Effector memory CD4-positive, alpha-beta T cell (primary cell): Measurements from ENCODE around the gene TAF15.
A peak's percentile ranks its signal among the peaks of the same experiment; 100 is the strongest.

Experiments
- DNase-seq, 3 donors: peaks; one replicate each; pipeline ENCODE4 v3.0.0-alpha.2; 2020
- H3K27ac ChIP-seq: 2 replicates; pipeline ENCODE4 v1.7.0; 2013; ENCODE audit warnings: mild to moderate bottlenecking, low read length, moderate library complexity; ENCODE audit not compliant: insufficient read depth, poor library complexity, severe bottlenecking
- H3K27me3 ChIP-seq: replicated peaks from 2 replicates; pipeline ENCODE4 v1.7.0; 2013; ENCODE audit warnings: mild to moderate bottlenecking, low read length; ENCODE audit not compliant: insufficient read depth, control insufficient read depth, poor library complexity, severe bottlenecking
- H3K36me3 ChIP-seq: 2 replicates; pipeline ENCODE4 v1.7.0; 2013; ENCODE audit warnings: mild to moderate bottlenecking, low read length, moderate library complexity; ENCODE audit not compliant: control insufficient read depth, insufficient read depth
- H3K4me1 ChIP-seq: 2 replicates; pipeline ENCODE4 v1.7.0; 2013; ENCODE audit warnings: low read length, mild to moderate bottlenecking; ENCODE audit not compliant: control insufficient read depth, insufficient read depth, poor library complexity, severe bottlenecking
- H3K4me3 ChIP-seq: 2 replicates; pipeline ENCODE4 v1.7.0; 2013; ENCODE audit warnings: low read length, low read depth, mild to moderate bottlenecking; ENCODE audit not compliant: insufficient read depth, poor library complexity, severe bottlenecking
- H3K9me3 ChIP-seq: 2 replicates; pipeline ENCODE4 v1.7.0; 2013; ENCODE audit warnings: mild to moderate bottlenecking, low read length, moderate library complexity; ENCODE audit not compliant: control insufficient read depth
- total RNA-seq, 3 donors: gene quantifications; one replicate each; lab custom pipeline; 2026; lab: John Stamatoyannopoulos, UW

Gene TAF15
- 57.9 to 79.6 (median 68.8) reads per million in 3 donors for total RNA-seq

DNA sequence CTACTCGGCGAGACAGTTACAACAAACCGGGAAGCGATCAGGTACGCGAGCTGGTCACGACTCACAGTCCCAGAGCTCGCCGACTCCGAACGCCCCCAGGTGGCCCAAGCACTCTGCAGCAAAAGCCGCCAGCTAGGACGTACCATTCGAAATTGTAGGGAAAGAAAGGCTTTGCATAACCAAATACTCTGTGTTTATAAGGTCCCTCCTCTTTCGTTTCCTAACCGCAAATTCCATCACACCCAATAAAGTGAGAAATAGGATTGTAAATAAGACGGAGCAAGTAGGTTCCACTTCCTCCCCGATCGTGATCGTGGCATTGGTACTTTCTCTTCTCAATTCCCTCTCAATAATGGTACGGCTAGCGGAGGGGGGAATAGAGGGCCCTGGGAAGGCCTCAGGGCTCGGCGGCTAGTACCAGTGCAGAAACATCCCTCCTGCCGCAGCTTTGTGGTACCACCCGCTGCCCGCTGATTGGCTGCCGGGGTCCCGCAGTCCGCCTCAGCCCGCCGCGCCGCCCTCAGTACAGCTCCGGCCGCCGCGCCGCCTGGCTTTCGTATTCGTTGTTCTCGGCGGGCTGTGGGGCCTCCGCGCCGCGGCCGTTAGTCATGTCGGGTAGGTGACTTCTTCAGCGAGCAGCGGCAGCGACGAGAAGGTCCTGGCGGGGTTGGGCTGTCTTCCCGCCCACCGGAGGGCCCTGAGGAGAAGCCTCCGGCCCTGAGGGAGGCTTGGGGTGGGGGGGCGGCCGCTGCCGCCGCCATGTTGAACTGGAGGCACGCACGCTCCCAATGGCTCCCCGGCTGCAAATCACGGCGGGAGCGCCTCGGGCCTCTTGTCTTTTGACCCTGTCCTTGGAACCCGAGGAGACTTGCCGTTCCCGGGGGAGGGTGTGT, at the start of gene TAF15:
Gene TAF15, plus strand, starts transcription at position 523 of the 893 bp plus-strand sequence. Its CDS starts 86 bp downstream, at position 609.
- Histone ChIP-seq H3K36me3 (no peaks in the 10 kb centered on the region), H3K27me3 (no peaks in the 10 kb centered on the region), H3K4me1 (peaks cover 18% of the 10 kb centered on the region), H3K4me3 (peak within 1 kb of the TSS; percentile 75), H3K27ac (peak within 1 kb of the TSS; percentile 87), H3K9me3 (no peaks in the 10 kb centered on the region)
- DNase-seq: peak; percentile 90 to 94 (median 93)

GRCh38 chr17:35760587-35760986, 48.7 kb upstream of the TAF15 start, which contains the start of gene C17orf50:
Gene C17orf50 (plus strand): TSS chr17:35760887. CDS start chr17:35760942, 55 bp downstream.
- no peaks in the 10 kb centered on the region for H3K9me3 ChIP-seq

GRCh38 chr17:35761601-35762000, 47.7 kb upstream of the TAF15 start:
- Histone ChIP-seq H3K9me3 (no peaks in the 10 kb centered on the region), H3K36me3 (no peaks in the 10 kb centered on the region), H3K4me3 (no peak overlapping the region), H3K27me3 (no peaks in the 10 kb centered on the region), H3K27ac (no peak overlapping the region), H3K4me1 (peaks cover 3% of the 10 kb centered on the region)
- DNase-seq: no peak

More at GRCh38 chr17:35760587-35760986, 48.7 kb upstream of the TAF15 start, which contains the start of gene C17orf50:
- DNase-seq: no peak
- Histone ChIP-seq H3K4me1 (peaks cover 3% of the 10 kb centered on the region), H3K4me3 (no peak within 1 kb of the TSS), H3K27ac (no peak within 1 kb of the TSS), H3K36me3 (no peaks in the 10 kb centered on the region), H3K27me3 (no peaks in the 10 kb centered on the region)

GRCh38 chr17:35763767-35764122, 45.5 kb upstream of the TAF15 start:
- no peaks in the 10 kb centered on the region for H3K9me3 ChIP-seq
- H3K36me3 ChIP-seq: no peaks in the 10 kb centered on the region
- H3K27ac ChIP-seq: no peak overlapping the region
- no peak for DNase-seq
- H3K4me3 ChIP-seq: peak overlapping the region; percentile 65
- H3K27me3 ChIP-seq: no peaks in the 10 kb centered on the region
- peaks cover 3% of the 10 kb centered on the region for H3K4me1 ChIP-seq

- H3K27me3 ChIP-seq: no peaks in the 10 kb centered on the region
- H3K4me3 ChIP-seq: peak overlapping the region; percentile 65
- no peaks in the 10 kb centered on the region for H3K9me3 ChIP-seq
- peaks cover 3% of the 10 kb centered on the region for H3K4me1 ChIP-seq
- peak overlapping the region; percentile 33 for H3K27ac ChIP-seq
- DNase-seq: peak; percentile 72 to 77 (median 74)
- H3K36me3 ChIP-seq: no peaks in the 10 kb centered on the region
These were observed 44.9 kb upstream of the TAF15 start for GRCh38 chr17:35764123-35764991.

- Histone ChIP-seq H3K9me3 (no peaks in the 10 kb centered on the region), H3K4me1 (peaks cover 3% of the 10 kb centered on the region), H3K4me3 (no peak overlapping the region), H3K27ac (no peak overlapping the region), H3K27me3 (no peaks in the 10 kb centered on the region), H3K36me3 (no peaks in the 10 kb centered on the region)
- no peak for DNase-seq
These were observed 44.1 kb upstream of the TAF15 start for GRCh38 chr17:35765086-35765710.

GRCh38 chr17:35765756-35766488, 43.4 kb upstream of the TAF15 start:
- Histone ChIP-seq H3K9me3 (no peaks in the 10 kb centered on the region), H3K27ac (no peak overlapping the region), H3K27me3 (no peaks in the 10 kb centered on the region), H3K4me3 (no peak overlapping the region), H3K36me3 (no peaks in the 10 kb centered on the region), H3K4me1 (peaks cover 3% of the 10 kb centered on the region)
- DNase-seq: no peak

GRCh38 chr17:35766489-35766877, 42.8 kb upstream of the TAF15 start:
- Histone ChIP-seq H3K36me3 (no peaks in the 10 kb centered on the region), H3K27ac (no peak overlapping the region), H3K27me3 (no peaks in the 10 kb centered on the region), H3K4me1 (peaks cover 3% of the 10 kb centered on the region), H3K9me3 (no peaks in the 10 kb centered on the region), H3K4me3 (no peak overlapping the region)
- DNase-seq: no peak

- Histone ChIP-seq H3K27me3 (no peaks in the 10 kb centered on the region), H3K4me3 (no peak overlapping the region), H3K4me1 (peaks cover 3% of the 10 kb centered on the region), H3K9me3 (no peaks in the 10 kb centered on the region), H3K27ac (no peak overlapping the region), H3K36me3 (no peaks in the 10 kb centered on the region)
- DNase-seq: no peak
These were observed 42.3 kb upstream of the TAF15 start for GRCh38 chr17:35766903-35767510.
